BJ (cell line): Measurements from ENCODE around the gene KRTAP16-1. TPM values are rescaled to one million over a fixed set of nuclear protein-coding genes. Genes with fewer than 3 reads are reported as not detected.

Experiments used
- CTCF ChIA-PET: fragments of 350-600 bp; formaldehyde crosslinking; extraction: SDS; loops from one replicate; lab custom pipeline; 2021; ENCODE audit warnings: antibody characterized with exemption, inconsistent platforms; lab: Yijun Ruan, JAX
- POLR2A ChIA-PET: fragments of 300-600 bp; sonication (Branson Sonifier 250); formaldehyde crosslinking; extraction: SDS; loops from one replicate; lab custom pipeline; 2021; ENCODE audit warnings: antibody characterized with exemption; lab: Charles Lee
- DNase-seq: peaks from one replicate; pipeline ENCODE4 v3.0.0-alpha.2; 2011; ENCODE audit warnings: low read depth
- H3K27me3 ChIP-seq: 2 replicates; pipeline ENCODE4 v1.6.0; 2011; ENCODE audit warnings: low read length; ENCODE audit not compliant: control insufficient read depth, insufficient read depth
- H3K36me3 ChIP-seq: 2 replicates; pipeline ENCODE4 v1.5.1; 2011; ENCODE audit warnings: low read length; ENCODE audit not compliant: control insufficient read depth, insufficient read depth
- H3K4me3 ChIP-seq: 2 replicates; pipeline ENCODE4 v1.5.1; 2011; ENCODE audit warnings: low read depth, mild to moderate bottlenecking, control low read depth, low read length
- polyA plus RNA-seq: library from polyadenylated mRNA; depleted of rRNA; stranded (reverse); fragments of >200 nt; gene quantifications from 2 replicates; pipeline ENCODE4 v1.2.3, GENCODE V29; 2011
- TF ChIP-seq, protein P1 (sequence below): IDR thresholded peaks from 2 replicates; pipeline ENCODE4 v1.5.1; 2011; ENCODE audit warnings: low read depth, mild to moderate bottlenecking, control low read depth, inconsistent platforms, low read length, moderate library complexity; ENCODE audit not compliant: insufficient read depth

KRTAP16-1 gene
- polyA plus RNA-seq, 1 experiment = not detected

DNA sequence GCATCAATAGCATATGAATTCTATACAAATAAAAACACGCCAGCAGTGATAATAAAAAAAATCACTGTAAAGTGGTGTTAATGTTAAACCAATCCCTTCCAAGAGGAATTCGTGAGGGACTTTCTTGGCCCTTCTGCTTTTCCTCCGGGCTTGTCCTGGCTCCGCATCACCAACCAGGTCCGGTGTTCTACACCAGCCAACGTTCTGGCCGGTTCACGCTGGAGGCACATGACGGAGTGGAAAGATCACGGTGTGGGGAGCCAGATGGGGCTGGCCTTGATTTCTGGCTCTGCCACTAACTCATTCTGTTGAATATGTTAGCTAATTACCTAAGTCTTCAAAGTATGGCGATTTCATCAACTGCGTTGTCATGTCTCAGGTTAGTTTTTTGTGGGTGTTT lies 5.0 kb downstream of the KRTAP16-1 start:
- TF ChIP-seq, protein P1, sequence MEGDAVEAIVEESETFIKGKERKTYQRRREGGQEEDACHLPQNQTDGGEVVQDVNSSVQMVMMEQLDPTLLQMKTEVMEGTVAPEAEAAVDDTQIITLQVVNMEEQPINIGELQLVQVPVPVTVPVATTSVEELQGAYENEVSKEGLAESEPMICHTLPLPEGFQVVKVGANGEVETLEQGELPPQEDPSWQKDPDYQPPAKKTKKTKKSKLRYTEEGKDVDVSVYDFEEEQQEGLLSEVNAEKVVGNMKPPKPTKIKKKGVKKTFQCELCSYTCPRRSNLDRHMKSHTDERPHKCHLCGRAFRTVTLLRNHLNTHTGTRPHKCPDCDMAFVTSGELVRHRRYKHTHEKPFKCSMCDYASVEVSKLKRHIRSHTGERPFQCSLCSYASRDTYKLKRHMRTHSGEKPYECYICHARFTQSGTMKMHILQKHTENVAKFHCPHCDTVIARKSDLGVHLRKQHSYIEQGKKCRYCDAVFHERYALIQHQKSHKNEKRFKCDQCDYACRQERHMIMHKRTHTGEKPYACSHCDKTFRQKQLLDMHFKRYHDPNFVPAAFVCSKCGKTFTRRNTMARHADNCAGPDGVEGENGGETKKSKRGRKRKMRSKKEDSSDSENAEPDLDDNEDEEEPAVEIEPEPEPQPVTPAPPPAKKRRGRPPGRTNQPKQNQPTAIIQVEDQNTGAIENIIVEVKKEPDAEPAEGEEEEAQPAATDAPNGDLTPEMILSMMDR = no peak
- H3K27me3 ChIP-seq = no peaks in the 10 kb centered on the region
- no peak overlapping the region for H3K4me3 ChIP-seq
- no peaks in the 10 kb centered on the region for H3K36me3 ChIP-seq
- ChIA-PET CTCF (interaction anchor here (0.9 to 2.0 kb wide), 2 partner anchors 17 to 362 kb away, joined by 4 to 5 read pairs; no protein-coding TSS in a partner anchor), POLR2A (no interaction called here)
- no peak for DNase-seq

DNA sequence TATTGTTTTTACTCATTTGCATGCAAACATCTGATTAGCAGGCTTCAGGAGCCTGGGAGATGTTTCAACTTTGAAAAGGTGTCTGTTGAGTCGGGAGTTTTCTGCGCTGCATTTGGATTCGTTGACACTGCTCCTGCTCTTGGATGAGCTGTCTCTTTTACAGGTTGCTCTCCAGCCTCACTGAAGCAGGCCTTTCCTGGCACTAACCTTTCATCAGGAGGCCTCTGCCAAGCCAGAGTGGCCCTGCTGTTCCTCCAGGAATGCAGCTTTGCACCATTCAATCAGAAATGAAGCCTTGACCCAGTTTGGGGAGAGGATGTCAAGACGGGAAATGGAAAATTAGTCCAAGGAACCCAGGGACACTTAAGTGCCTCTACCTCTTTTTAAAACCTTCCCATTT lies 6.1 kb downstream of the KRTAP16-1 start:
- Histone ChIP-seq H3K4me3 (no peak overlapping the region), H3K27me3 (no peaks in the 10 kb centered on the region), H3K36me3 (no peaks in the 10 kb centered on the region)
- CTCF ChIA-PET = interaction anchor here (2.0 kb wide), 1 partner anchor 363 kb away, joined by 5 read pairs; no protein-coding TSS in a partner anchor
- POLR2A ChIA-PET = no interaction called here
- TF ChIP-seq, protein P1 = no peak
- no peak for DNase-seq

DNA sequence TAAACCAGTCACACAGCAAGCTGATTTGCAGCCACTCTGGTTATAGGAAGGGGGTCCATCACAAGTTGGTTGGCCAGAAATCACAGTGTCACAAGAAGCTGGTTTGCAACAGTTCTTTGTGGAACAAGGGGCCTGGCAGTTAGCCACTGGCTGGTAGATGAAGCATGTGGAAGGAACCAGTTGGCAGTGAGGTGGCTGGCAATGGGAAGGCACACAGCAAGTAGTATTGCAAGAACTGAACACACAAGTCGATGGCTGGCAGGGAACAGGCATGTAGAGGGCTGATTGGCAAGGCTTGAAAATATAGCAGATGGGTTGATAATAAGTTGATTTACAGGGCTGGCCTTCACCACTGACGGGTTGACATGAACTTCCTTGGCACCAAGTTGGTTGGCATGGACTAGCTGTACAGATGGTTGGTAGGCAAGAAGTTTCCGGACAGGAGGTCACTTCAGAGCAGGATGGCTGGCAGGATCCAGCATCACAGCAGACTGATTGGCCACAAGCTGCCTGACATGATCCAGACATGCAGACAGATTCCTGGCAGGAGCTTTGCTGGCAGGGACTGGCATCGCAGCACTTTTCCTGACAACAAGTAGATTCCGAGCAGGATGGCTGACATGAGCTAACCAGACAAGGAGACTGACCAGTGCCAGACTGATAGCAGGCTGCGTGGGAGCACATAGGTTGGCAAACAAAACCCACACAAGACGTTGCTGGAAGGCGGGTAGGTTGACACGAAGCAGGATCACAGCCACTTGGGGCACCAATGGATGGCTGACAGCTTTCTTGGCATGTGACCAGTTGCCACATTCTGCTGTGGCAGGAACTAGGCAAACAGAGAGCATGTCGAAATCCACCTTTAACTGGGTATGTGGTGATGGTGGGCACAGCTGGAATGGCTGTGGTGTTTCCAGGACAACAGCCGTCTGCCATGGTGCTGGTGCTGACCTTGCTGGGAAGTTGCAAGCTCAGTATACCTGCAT lies 6.9 kb downstream of the KRTAP16-1 start, which contains the start of gene KRTAP29-1:
Gene KRTAP29-1 (minus strand): TSS at position 936 of the 986 bp plus-strand sequence. CDS start 0 bp downstream, at position 936.
- H3K27me3 ChIP-seq = no peaks in the 10 kb centered on the region
- TF ChIP-seq, protein P1 = no peak
- no peak for DNase-seq
- no peak within 1 kb of the TSS for H3K4me3 ChIP-seq
- ChIA-PET POLR2A (no interaction called here), CTCF (interaction anchor here (0.5 to 2.0 kb wide), 4 partner anchors 20 to 363 kb away, joined by 3 to 5 read pairs (median 4); no protein-coding TSS in a partner anchor)
- no peaks in the 10 kb centered on the region for H3K36me3 ChIP-seq

DNA sequence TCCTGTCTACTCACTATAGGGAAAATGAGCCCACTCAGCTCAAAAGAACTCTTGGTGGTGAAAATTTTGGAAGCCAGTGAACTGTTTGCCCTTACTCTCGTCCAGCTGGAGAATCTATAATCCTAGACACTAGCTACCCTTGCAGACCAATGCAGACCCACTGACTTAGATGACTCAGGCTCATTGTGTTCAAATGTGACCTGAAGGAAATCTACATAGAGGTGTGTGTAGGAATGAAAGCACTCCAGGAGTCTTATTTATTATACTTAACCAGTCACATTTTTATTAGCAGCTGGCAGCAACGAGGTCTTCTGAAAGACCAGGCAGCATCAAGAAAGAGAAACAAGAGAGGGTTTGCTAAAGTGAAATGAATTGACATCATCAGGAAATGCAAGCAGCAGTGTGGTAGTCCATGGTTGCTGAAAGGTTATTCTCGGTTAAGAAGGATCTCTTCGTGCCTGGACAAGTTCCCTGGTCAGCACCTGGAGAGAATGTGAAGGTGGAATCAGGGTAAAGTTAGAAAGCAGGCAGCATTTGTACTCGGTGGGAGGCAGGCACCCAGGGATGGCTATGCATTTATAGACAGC lies 7.8 kb downstream of the KRTAP16-1 start:
- DNase-seq = no peak
- ChIA-PET CTCF (interaction anchor here (0.6 to 1.2 kb wide), 3 partner anchors 21 to 64 kb away, joined by 3 to 4 read pairs (median 3); partner anchors contain the start of gene KRTAP9-8), POLR2A (no interaction called here)
- TF ChIP-seq, protein P1 = no peak
- no peak overlapping the region for H3K4me3 ChIP-seq
- H3K27me3 ChIP-seq = no peaks in the 10 kb centered on the region
- no peaks in the 10 kb centered on the region for H3K36me3 ChIP-seq
